Measurements from ENCODE around the gene GMFB.

GMFB gene

DNA sequence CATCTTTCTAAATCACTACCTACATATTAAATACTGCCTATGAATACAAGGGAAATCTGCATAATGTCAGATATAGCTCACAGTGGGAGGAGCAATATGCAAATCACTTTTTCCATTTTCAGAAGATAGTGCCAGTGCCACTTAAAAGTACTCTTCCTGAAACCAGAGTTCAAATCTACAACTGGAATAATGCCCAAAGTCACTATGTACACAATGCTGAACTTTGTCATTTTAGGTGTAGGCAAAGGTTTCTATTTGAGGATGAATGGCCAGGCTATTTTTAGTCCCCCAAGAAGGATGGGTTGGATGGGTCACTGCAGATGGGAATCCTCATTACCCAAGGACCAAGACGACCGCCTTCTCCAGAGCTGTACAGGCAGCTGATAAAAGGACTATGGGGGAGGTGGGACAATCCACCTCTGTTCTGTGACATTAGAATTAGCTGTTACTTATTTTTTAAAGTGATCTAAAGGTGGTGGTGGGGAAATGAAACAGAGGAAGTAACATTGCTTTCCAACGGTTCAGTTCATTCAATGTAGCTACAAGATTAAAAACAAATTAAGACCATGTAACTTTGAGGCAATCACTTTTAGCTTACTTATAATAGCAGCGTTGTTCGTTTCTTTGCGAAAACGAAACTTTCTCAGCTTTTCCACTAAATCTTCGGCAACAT, 5.6 kb downstream of the GMFB start:
- no peak overlapping the region for H3K4me3 Mint-ChIP-seq
- no peak overlapping the region for H3K27ac Mint-ChIP-seq
- peaks cover 41% of the 10 kb centered on the region for H3K4me1 Mint-ChIP-seq (ENCODE audit: low read depth)
- peaks cover 25% of the 10 kb centered on the region for H3K36me3 Mint-ChIP-seq (ENCODE audit: low read depth)
- no peaks in the 10 kb centered on the region for H3K9me3 Mint-ChIP-seq
- H3K27me3 Mint-ChIP-seq (ENCODE audit: low read depth): no peaks in the 10 kb centered on the region

DNA sequence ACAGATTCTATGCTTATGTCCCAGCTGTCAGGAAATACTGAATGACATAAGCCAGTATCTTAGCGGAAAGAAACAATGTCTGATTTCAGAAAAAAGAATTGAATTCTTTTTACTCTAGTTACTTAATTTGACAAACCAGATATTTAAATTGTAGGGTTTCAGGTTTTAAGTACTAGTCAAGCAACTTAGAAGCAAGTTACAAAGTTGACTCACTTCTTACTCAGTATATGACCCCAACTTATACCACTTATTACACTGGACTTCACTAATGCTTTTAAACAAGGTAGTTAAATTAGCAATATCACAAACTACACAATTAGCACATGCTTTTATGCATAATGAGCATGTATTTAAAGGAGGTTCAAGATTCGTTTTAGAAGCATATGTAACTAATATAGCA, 7.1 kb downstream of the GMFB start:
- peaks cover 26% of the 10 kb centered on the region for H3K36me3 Mint-ChIP-seq (ENCODE audit: low read depth)
- H3K27me3 Mint-ChIP-seq (ENCODE audit: low read depth): no peaks in the 10 kb centered on the region
- peaks cover 31% of the 10 kb centered on the region for H3K4me1 Mint-ChIP-seq (ENCODE audit: low read depth)

GRCh38 chr14:54480830-54481562, 7.8 kb downstream of the GMFB start:
- Mint-ChIP-seq H3K4me3 (no peak overlapping the region), H3K4me1 (ENCODE audit: low read depth) (peaks cover 24% of the 10 kb centered on the region), H3K9me3 (no peaks in the 10 kb centered on the region), H3K36me3 (ENCODE audit: low read depth) (peaks cover 26% of the 10 kb centered on the region), H3K27ac (no peak overlapping the region), H3K27me3 (ENCODE audit: low read depth) (no peaks in the 10 kb centered on the region)

More for the DNA sequence above, 7.1 kb downstream of the GMFB start:
- H3K9me3 Mint-ChIP-seq: no peaks in the 10 kb centered on the region
- H3K4me3 Mint-ChIP-seq: no peak overlapping the region
- H3K27ac Mint-ChIP-seq: no peak overlapping the region

GRCh38 chr14:54478636-54479215, 10.1 kb downstream of the GMFB start:
- Mint-ChIP-seq H3K4me3 (no peak overlapping the region), H3K4me1 (ENCODE audit: low read depth) (peaks cover 8% of the 10 kb centered on the region), H3K36me3 (ENCODE audit: low read depth) (peaks cover 27% of the 10 kb centered on the region), H3K9me3 (no peaks in the 10 kb centered on the region), H3K27me3 (ENCODE audit: low read depth) (no peaks in the 10 kb centered on the region), H3K27ac (no peak overlapping the region)

GRCh38 chr14:54475911-54476310, 12.9 kb downstream of the GMFB start:
- no peak overlapping the region for H3K4me3 Mint-ChIP-seq
- H3K36me3 Mint-ChIP-seq (ENCODE audit: low read depth): peaks cover 19% of the 10 kb centered on the region
- H3K9me3 Mint-ChIP-seq: no peaks in the 10 kb centered on the region
- H3K27ac Mint-ChIP-seq: no peak overlapping the region
- no peaks in the 10 kb centered on the region for H3K27me3 Mint-ChIP-seq (ENCODE audit: low read depth)
- no peaks in the 10 kb centered on the region for H3K4me1 Mint-ChIP-seq (ENCODE audit: low read depth)

DNA sequence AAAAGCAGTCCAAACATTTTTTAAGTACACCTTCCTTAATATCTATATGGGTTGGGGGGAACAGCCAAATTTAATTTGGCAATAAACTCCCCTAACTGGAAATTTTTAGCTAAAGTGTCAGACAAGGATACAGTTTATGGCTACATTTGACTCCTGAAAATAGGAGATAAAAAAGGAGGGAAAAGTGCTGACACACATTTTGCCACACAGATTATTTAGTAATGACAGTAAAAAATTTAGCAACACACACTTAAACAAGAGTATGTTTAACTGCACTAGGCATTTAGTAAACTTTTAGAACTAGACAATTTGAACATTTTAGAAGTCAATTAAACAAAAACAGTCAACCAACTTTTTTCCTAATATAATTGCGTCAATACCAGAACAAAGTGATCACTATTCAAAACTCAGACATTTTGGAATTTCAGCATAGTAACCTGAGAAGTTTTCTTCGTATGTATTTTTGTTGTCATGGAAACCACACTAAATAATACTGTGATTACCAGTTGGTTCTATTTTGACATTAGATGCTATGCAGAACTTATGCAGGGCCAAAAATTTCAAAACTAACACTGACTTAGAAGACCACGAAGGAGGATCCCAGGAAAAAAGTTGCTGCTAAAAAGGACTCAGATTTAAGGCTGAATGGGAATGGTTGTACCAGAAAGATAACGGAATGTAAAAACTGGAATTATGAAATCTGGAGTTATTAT, 13.4 kb downstream of the GMFB start:
- Mint-ChIP-seq H3K9me3 (no peaks in the 10 kb centered on the region), H3K36me3 (ENCODE audit: low read depth) (peaks cover 17% of the 10 kb centered on the region), H3K27me3 (ENCODE audit: low read depth) (no peaks in the 10 kb centered on the region), H3K4me1 (ENCODE audit: low read depth) (no peaks in the 10 kb centered on the region), H3K4me3 (no peak overlapping the region), H3K27ac (no peak overlapping the region)

GRCh38 chr14:54474232-54474793, 14.5 kb downstream of the GMFB start:
- no peaks in the 10 kb centered on the region for H3K9me3 Mint-ChIP-seq
- peaks cover 18% of the 10 kb centered on the region for H3K36me3 Mint-ChIP-seq (ENCODE audit: low read depth)
- no peaks in the 10 kb centered on the region for H3K27me3 Mint-ChIP-seq (ENCODE audit: low read depth)
- no peak overlapping the region for H3K4me3 Mint-ChIP-seq
- no peak overlapping the region for H3K27ac Mint-ChIP-seq
- no peaks in the 10 kb centered on the region for H3K4me1 Mint-ChIP-seq (ENCODE audit: low read depth)

DNA sequence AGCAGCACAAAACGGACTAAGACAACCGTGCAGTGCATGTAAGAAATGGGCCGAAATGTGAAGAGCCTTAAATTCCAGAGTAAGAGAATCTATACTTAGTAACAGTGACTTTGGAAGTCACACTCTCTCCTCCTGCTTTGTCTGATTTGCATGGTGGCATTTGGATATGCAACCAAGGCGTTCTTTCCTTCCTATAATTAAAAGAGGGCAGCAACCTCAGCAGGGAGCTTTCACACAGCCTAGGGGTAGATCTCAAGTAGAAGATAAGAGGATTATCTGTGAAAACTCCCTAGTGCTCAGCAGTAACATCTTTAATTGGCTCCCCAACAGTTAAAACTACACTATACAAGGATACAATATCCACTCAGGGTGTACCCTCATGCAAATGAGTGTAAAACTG, 16.5 kb downstream of the GMFB start:
- Mint-ChIP-seq H3K4me3 (no peak overlapping the region), H3K4me1 (ENCODE audit: low read depth) (no peaks in the 10 kb centered on the region), H3K27ac (no peak overlapping the region), H3K36me3 (ENCODE audit: low read depth) (peaks cover 14% of the 10 kb centered on the region), H3K9me3 (peaks cover 5% of the 10 kb centered on the region), H3K27me3 (ENCODE audit: low read depth) (no peaks in the 10 kb centered on the region)

- Mint-ChIP-seq H3K27ac (no peak overlapping the region), H3K27me3 (ENCODE audit: low read depth) (no peaks in the 10 kb centered on the region), H3K4me3 (no peak overlapping the region), H3K4me1 (ENCODE audit: low read depth) (no peaks in the 10 kb centered on the region), H3K36me3 (ENCODE audit: low read depth) (peaks cover 17% of the 10 kb centered on the region), H3K9me3 (peaks cover 12% of the 10 kb centered on the region)
Observed at GRCh38 chr14:54471641-54472040, 17.1 kb downstream of the GMFB start.

DNA sequence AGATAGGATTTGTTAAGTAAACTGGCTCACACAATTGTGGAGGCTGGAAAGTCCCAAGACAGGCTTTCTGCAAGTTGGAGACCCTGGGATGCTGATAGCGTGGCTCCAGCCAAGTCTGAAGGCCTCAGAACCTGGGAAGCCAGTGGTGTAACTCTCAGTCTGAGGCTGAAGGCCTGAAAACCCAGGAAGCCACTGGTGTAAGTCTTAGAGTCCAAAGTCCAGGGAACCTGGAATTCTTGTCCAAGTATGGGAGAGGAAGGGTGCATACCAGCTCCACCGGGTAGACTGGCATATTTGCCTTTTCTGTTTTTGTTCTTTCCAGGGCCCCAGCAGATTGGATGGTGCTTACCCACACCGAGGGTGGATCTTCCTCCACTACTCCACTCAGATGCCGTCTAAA, 18.1 kb downstream of the GMFB start:
- no peaks in the 10 kb centered on the region for H3K4me1 Mint-ChIP-seq (ENCODE audit: low read depth)
- no peak overlapping the region for H3K4me3 Mint-ChIP-seq
- H3K9me3 Mint-ChIP-seq: peaks cover 12% of the 10 kb centered on the region

GRCh38 chr14:54467280-54467679, 21.5 kb downstream of the GMFB start:
- peaks cover 3% of the 10 kb centered on the region for H3K27me3 Mint-ChIP-seq (ENCODE audit: low read depth)
- H3K36me3 Mint-ChIP-seq (ENCODE audit: low read depth): peaks cover 9% of the 10 kb centered on the region
- H3K4me3 Mint-ChIP-seq: no peak overlapping the region
- H3K4me1 Mint-ChIP-seq (ENCODE audit: low read depth): no peaks in the 10 kb centered on the region
- H3K9me3 Mint-ChIP-seq: peaks cover 12% of the 10 kb centered on the region
- H3K27ac Mint-ChIP-seq: no peak overlapping the region

More for the DNA sequence above, 18.1 kb downstream of the GMFB start:
- Mint-ChIP-seq H3K27ac (no peak overlapping the region), H3K36me3 (ENCODE audit: low read depth) (peaks cover 16% of the 10 kb centered on the region), H3K27me3 (ENCODE audit: low read depth) (no peaks in the 10 kb centered on the region)

- peaks cover 3% of the 10 kb centered on the region for H3K27me3 Mint-ChIP-seq (ENCODE audit: low read depth)
- peaks cover 12% of the 10 kb centered on the region for H3K9me3 Mint-ChIP-seq
- peaks cover 9% of the 10 kb centered on the region for H3K36me3 Mint-ChIP-seq (ENCODE audit: low read depth)
- H3K27ac Mint-ChIP-seq: no peak overlapping the region
- H3K4me3 Mint-ChIP-seq: no peak overlapping the region
- no peaks in the 10 kb centered on the region for H3K4me1 Mint-ChIP-seq (ENCODE audit: low read depth)
Observed at GRCh38 chr14:54465654-54466053, 23.1 kb downstream of the GMFB start.

DNA sequence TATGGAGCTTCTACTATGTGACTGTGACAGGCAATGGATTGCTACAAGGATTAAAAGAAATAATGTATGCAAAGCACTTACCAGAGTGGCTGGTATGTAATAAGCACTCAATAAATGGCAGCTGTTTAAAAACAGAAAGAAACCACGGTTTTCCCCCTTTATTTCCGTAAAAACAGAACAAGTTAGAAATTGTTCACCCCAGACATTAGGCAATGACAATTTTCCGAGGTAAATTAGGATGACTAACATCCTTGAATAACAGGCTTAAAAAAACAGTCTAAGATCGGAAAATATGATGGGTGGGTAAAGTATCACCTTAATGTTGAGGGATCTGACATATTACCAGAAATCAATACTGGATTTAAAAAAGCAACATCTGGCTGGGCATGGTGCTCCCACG, 26.7 kb downstream of the GMFB start:
- peaks cover 8% of the 10 kb centered on the region for H3K36me3 Mint-ChIP-seq (ENCODE audit: low read depth)
- H3K9me3 Mint-ChIP-seq: peaks cover 25% of the 10 kb centered on the region
- H3K4me3 Mint-ChIP-seq: no peak overlapping the region
- H3K27me3 Mint-ChIP-seq (ENCODE audit: low read depth): peaks cover 3% of the 10 kb centered on the region
- H3K4me1 Mint-ChIP-seq (ENCODE audit: low read depth): no peaks in the 10 kb centered on the region
- H3K27ac Mint-ChIP-seq: no peak overlapping the region

- Mint-ChIP-seq H3K36me3 (ENCODE audit: low read depth) (peaks cover 7% of the 10 kb centered on the region), H3K4me1 (ENCODE audit: low read depth) (no peaks in the 10 kb centered on the region), H3K27ac (no peak overlapping the region), H3K9me3 (peaks cover 20% of the 10 kb centered on the region), H3K4me3 (no peak overlapping the region), H3K27me3 (ENCODE audit: low read depth) (peaks cover 3% of the 10 kb centered on the region)
Observed at GRCh38 chr14:54459106-54459505, 29.7 kb downstream of the GMFB start.
